Effector memory CD4-positive, alpha-beta T cell (primary cell): Measurements from ENCODE around the gene GPC5.

Experiments
- DNase-seq, 3 donors: peaks; one replicate each; pipeline ENCODE4 v3.0.0-alpha.2; 2020
- H3K27ac ChIP-seq: 2 replicates; pipeline ENCODE4 v1.7.0; 2013; ENCODE audit warnings: mild to moderate bottlenecking, low read length, moderate library complexity; ENCODE audit not compliant: insufficient read depth, poor library complexity, severe bottlenecking
- H3K27me3 ChIP-seq: replicated peaks from 2 replicates; pipeline ENCODE4 v1.7.0; 2013; ENCODE audit warnings: mild to moderate bottlenecking, low read length; ENCODE audit not compliant: insufficient read depth, control insufficient read depth, poor library complexity, severe bottlenecking
- H3K36me3 ChIP-seq: 2 replicates; pipeline ENCODE4 v1.7.0; 2013; ENCODE audit warnings: mild to moderate bottlenecking, low read length, moderate library complexity; ENCODE audit not compliant: control insufficient read depth, insufficient read depth
- H3K4me1 ChIP-seq: 2 replicates; pipeline ENCODE4 v1.7.0; 2013; ENCODE audit warnings: low read length, mild to moderate bottlenecking; ENCODE audit not compliant: control insufficient read depth, insufficient read depth, poor library complexity, severe bottlenecking
- H3K4me3 ChIP-seq: 2 replicates; pipeline ENCODE4 v1.7.0; 2013; ENCODE audit warnings: low read length, low read depth, mild to moderate bottlenecking; ENCODE audit not compliant: insufficient read depth, poor library complexity, severe bottlenecking
- H3K9me3 ChIP-seq: 2 replicates; pipeline ENCODE4 v1.7.0; 2013; ENCODE audit warnings: mild to moderate bottlenecking, low read length, moderate library complexity; ENCODE audit not compliant: control insufficient read depth

The GPC5 gene

DNA sequence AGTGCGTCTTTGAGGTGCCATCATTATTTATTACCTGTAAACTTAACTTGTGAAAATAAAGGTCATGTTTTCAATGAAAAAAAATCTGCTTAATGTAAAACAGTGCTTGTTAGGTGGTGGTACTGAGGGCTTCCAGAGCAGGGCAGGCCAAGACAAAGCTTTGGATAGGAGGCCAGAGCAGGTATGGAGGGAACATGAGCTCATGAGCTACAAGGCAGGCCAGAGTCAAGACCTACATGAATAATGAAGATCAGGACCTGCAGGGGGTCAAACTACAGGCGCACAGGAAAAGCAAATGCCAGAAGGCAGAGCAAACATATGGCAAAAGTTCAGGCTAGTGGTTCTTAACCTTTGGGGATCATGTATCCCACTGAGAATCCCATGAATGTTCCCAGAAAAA lies 343.5 kb downstream of the GPC5 start:
- H3K9me3 ChIP-seq = no peaks in the 10 kb centered on the region
- no peak overlapping the region for H3K4me3 ChIP-seq
- no peaks in the 10 kb centered on the region for H3K4me1 ChIP-seq
- no peak for DNase-seq
- H3K27me3 ChIP-seq = no peaks in the 10 kb centered on the region
- H3K27ac ChIP-seq = no peak overlapping the region
- H3K36me3 ChIP-seq = no peaks in the 10 kb centered on the region

GRCh38 chr13:91744284-91744683 lies 345.9 kb downstream of the GPC5 start:
- H3K4me1 ChIP-seq = no peaks in the 10 kb centered on the region
- DNase-seq = no peak
- no peaks in the 10 kb centered on the region for H3K27me3 ChIP-seq
- no peak overlapping the region for H3K27ac ChIP-seq
- no peak overlapping the region for H3K4me3 ChIP-seq
- H3K36me3 ChIP-seq = no peaks in the 10 kb centered on the region
- H3K9me3 ChIP-seq = no peaks in the 10 kb centered on the region

DNA sequence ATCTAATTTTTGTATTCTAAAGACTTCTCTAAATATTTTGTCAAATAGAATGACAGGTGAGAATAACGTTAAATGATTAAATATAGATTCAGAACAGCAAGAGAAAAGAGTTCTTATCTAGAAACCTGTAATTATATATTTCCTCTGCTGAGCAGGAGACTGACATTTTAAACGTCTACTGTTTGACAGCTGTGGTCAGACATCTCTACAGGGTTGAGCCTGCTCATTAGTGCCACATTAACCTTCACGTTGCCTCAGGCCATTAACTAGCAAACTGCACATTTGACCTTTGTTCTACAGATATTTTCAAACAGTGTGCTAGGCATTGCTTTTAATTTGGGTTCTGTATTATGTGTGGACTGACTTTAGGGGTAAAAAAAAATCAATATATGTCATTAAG lies 347.5 kb downstream of the GPC5 start:
- no peak for DNase-seq
- no peak overlapping the region for H3K4me3 ChIP-seq
- no peaks in the 10 kb centered on the region for H3K27me3 ChIP-seq
- H3K4me1 ChIP-seq = no peaks in the 10 kb centered on the region
- H3K36me3 ChIP-seq = no peaks in the 10 kb centered on the region
- no peaks in the 10 kb centered on the region for H3K9me3 ChIP-seq
- no peak overlapping the region for H3K27ac ChIP-seq

GRCh38 chr13:91747186-91747585 lies 348.8 kb downstream of the GPC5 start:
- no peak for DNase-seq
- H3K9me3 ChIP-seq = no peaks in the 10 kb centered on the region
- H3K36me3 ChIP-seq = no peaks in the 10 kb centered on the region
- no peaks in the 10 kb centered on the region for H3K27me3 ChIP-seq
- no peak overlapping the region for H3K4me3 ChIP-seq
- no peaks in the 10 kb centered on the region for H3K4me1 ChIP-seq
- H3K27ac ChIP-seq = no peak overlapping the region

DNA sequence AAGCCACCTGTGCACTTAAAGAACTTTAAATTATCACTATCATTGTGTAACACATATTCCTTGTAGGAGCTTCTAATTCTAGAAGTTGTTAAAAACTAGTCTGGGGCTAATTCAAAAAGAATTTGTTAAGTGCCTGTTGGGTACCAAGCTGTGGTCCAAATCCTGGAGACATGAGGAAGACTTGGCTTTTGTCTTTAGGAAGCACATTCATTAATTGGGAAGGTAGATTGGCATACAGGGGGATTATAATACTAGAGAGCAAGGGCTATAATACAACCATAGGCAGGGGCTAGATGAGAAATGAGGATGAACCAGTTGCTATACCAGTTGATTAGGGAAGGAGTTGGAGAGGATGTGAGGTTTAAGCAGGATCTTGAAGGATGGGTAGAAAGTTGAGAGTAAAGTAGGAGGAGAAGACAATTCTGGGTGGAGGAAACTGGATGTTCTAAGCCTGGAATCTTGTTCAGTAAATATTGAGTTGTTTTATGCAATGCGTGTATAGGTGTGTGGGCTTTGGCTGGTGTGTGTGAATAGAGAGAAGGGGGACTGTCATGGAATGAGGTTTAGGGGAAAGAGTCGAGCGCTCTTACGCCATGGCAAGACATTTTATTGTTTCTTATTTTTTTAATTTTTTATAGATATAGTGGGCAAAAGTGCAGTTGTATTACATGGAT lies 350.1 kb downstream of the GPC5 start:
- H3K36me3 ChIP-seq = no peaks in the 10 kb centered on the region
- no peaks in the 10 kb centered on the region for H3K27me3 ChIP-seq
- DNase-seq = no peak
- H3K9me3 ChIP-seq = no peaks in the 10 kb centered on the region
- no peak overlapping the region for H3K27ac ChIP-seq
- H3K4me3 ChIP-seq = no peak overlapping the region
- H3K4me1 ChIP-seq = no peaks in the 10 kb centered on the region

DNA sequence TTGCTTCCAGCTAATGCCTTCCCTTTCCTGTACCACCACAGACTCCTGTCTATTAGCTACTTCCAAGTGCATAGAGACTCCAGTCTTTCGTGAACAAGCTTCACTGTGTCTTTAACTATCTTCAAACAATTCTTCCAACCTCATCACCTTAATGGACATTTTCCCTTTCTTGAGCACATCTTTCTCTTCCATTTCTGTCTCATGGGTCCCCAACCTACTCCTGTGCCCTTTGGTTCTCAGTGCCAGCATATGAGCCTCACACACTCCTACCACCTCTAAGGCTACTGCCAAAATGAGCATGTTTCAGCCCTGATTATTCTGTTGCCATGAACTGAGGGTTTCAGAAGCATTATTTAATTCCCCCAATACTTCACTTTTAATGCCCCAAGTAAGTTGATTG lies 360.3 kb downstream of the GPC5 start:
- H3K4me3 ChIP-seq = no peak overlapping the region
- no peaks in the 10 kb centered on the region for H3K9me3 ChIP-seq
- DNase-seq = no peak
- no peaks in the 10 kb centered on the region for H3K4me1 ChIP-seq
- H3K27ac ChIP-seq = no peak overlapping the region
- H3K27me3 ChIP-seq = no peaks in the 10 kb centered on the region
- no peaks in the 10 kb centered on the region for H3K36me3 ChIP-seq

- H3K4me1 ChIP-seq = no peaks in the 10 kb centered on the region
- no peak overlapping the region for H3K27ac ChIP-seq
- no peaks in the 10 kb centered on the region for H3K27me3 ChIP-seq
- no peaks in the 10 kb centered on the region for H3K36me3 ChIP-seq
- no peak for DNase-seq
- no peak overlapping the region for H3K4me3 ChIP-seq
- H3K9me3 ChIP-seq = no peaks in the 10 kb centered on the region
Measured at GRCh38 chr13:91762957-91763356, 364.5 kb downstream of the GPC5 start.

- no peaks in the 10 kb centered on the region for H3K27me3 ChIP-seq
- no peak for DNase-seq
- H3K4me1 ChIP-seq = no peaks in the 10 kb centered on the region
- H3K9me3 ChIP-seq = no peaks in the 10 kb centered on the region
- H3K27ac ChIP-seq = no peak overlapping the region
- H3K36me3 ChIP-seq = no peaks in the 10 kb centered on the region
- H3K4me3 ChIP-seq = no peak overlapping the region
Measured at GRCh38 chr13:91764527-91764926, 366.1 kb downstream of the GPC5 start.

DNA sequence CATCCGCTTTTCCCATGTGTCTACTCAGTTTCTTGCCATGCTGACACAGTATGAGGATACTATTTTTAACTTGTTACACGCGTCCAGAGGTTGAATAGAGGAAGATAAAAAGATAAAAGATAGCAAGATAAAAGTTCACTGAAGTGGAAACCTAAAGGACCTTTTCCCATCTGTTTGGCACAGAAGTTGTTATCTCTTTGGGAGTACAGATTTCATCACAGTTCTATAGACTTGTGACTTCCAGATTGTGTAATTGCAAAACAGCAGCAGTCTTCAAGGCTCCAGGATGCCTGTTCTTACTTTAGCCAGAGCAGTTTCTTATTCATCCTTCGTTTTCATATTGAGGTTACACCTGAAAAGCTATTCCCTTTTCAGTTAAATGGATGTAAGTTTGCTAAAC lies 369.2 kb downstream of the GPC5 start:
- no peak overlapping the region for H3K4me3 ChIP-seq
- H3K9me3 ChIP-seq = no peaks in the 10 kb centered on the region
- no peaks in the 10 kb centered on the region for H3K4me1 ChIP-seq
- H3K36me3 ChIP-seq = no peaks in the 10 kb centered on the region
- no peaks in the 10 kb centered on the region for H3K27me3 ChIP-seq
- no peak for DNase-seq
- H3K27ac ChIP-seq = no peak overlapping the region

GRCh38 chr13:91768746-91769145 lies 370.3 kb downstream of the GPC5 start:
- Histone ChIP-seq H3K36me3 (no peaks in the 10 kb centered on the region), H3K9me3 (no peaks in the 10 kb centered on the region), H3K4me3 (no peak overlapping the region), H3K27me3 (no peaks in the 10 kb centered on the region), H3K27ac (no peak overlapping the region), H3K4me1 (no peaks in the 10 kb centered on the region)
- no peak for DNase-seq
